ENCODE data around the gene RPL39L. TPM values are rescaled to one million over a fixed set of nuclear protein-coding genes. Genes with fewer than 3 reads are reported as not detected.
A peak's percentile ranks its signal among the peaks of the same experiment; 100 is the strongest.

RPL39L gene
- total RNA-seq: 2.9 TPM
- long read RNA-seq, partial matches to known transcripts: 0 of 2 reads
- long read RNA-seq, other reads (novel, unspliced or antisense): 0 of 2 reads

GRCh38 chr3:187139126-187139894, at the start of gene RPL39L:
TSS of gene RPL39L (minus strand) at chr3:187139496. CDS start at chr3:187121300, 18,196 bp downstream.
- peak; percentile 83 for DNase-seq
- peak; percentile 93 for TF ChIP-seq CTCF (IDR thresholded peaks at IDR 0.05; ENCODE audit: borderline replicate concordance)
- peak within 1 kb of the TSS; percentile 68 for H3K27ac ChIP-seq (replicated peaks)
- intact Hi-C loops (cut with micrococcal nuclease): no loop called here
- H3K4me1 ChIP-seq: peaks cover 13% of the 10 kb centered on the region
- H3K27me3 ChIP-seq (ENCODE audit: low read depth): no peaks in the 10 kb centered on the region
- H3K36me3 ChIP-seq: no peaks in the 10 kb centered on the region
- peak within 1 kb of the TSS; percentile 69 for H3K4me3 ChIP-seq
- no peaks in the 10 kb centered on the region for H3K9me3 ChIP-seq (replicated peaks)

GRCh38 chr3:187188931-187189330, 49.6 kb upstream of the RPL39L start:
- intact Hi-C loops (cut with micrococcal nuclease): no loop called here
- Histone ChIP-seq H3K4me3 (no peak overlapping the region), H3K36me3 (no peaks in the 10 kb centered on the region), H3K4me1 (peaks cover 29% of the 10 kb centered on the region), H3K27ac (replicated peaks) (no peak overlapping the region), H3K27me3 (ENCODE audit: low read depth) (no peaks in the 10 kb centered on the region), H3K9me3 (replicated peaks) (no peaks in the 10 kb centered on the region)
- DNase-seq: no peak
- TF ChIP-seq CTCF (IDR thresholded peaks at IDR 0.05; ENCODE audit: borderline replicate concordance): no peak

- H3K27ac ChIP-seq (replicated peaks): peak overlapping the region; percentile 93
- intact Hi-C loops (cut with micrococcal nuclease): no loop called here
- H3K9me3 ChIP-seq (replicated peaks): no peaks in the 10 kb centered on the region
- no peaks in the 10 kb centered on the region for H3K27me3 ChIP-seq (ENCODE audit: low read depth)
- TF ChIP-seq CTCF (IDR thresholded peaks at IDR 0.05; ENCODE audit: borderline replicate concordance): no peak
- no peaks in the 10 kb centered on the region for H3K36me3 ChIP-seq
- H3K4me1 ChIP-seq: peaks cover 48% of the 10 kb centered on the region
- no peak overlapping the region for H3K4me3 ChIP-seq
- peak; percentile 45 for DNase-seq
Observed at GRCh38 chr3:187186801-187187421, 47.6 kb upstream of the RPL39L start.

- Histone ChIP-seq H3K4me1 (peaks cover 49% of the 10 kb centered on the region), H3K27me3 (ENCODE audit: low read depth) (no peaks in the 10 kb centered on the region), H3K9me3 (replicated peaks) (no peaks in the 10 kb centered on the region), H3K27ac (replicated peaks) (peak overlapping the region; percentile 93), H3K4me3 (no peak overlapping the region), H3K36me3 (no peaks in the 10 kb centered on the region)
- intact Hi-C loops (cut with micrococcal nuclease): no loop called here
- no peak for TF ChIP-seq CTCF (IDR thresholded peaks at IDR 0.05; ENCODE audit: borderline replicate concordance)
- DNase-seq: no peak
Observed at GRCh38 chr3:187186375-187186774, 47.1 kb upstream of the RPL39L start.

GRCh38 chr3:187185759-187186158, 46.5 kb upstream of the RPL39L start:
- Histone ChIP-seq H3K4me1 (peaks cover 49% of the 10 kb centered on the region), H3K9me3 (replicated peaks) (no peaks in the 10 kb centered on the region), H3K36me3 (no peaks in the 10 kb centered on the region), H3K27ac (replicated peaks) (peak overlapping the region; percentile 93), H3K27me3 (ENCODE audit: low read depth) (no peaks in the 10 kb centered on the region), H3K4me3 (no peak overlapping the region)
- TF ChIP-seq CTCF (IDR thresholded peaks at IDR 0.05; ENCODE audit: borderline replicate concordance): no peak
- intact Hi-C loops (cut with micrococcal nuclease): no loop called here
- no peak for DNase-seq

Data from left ventricle myocardium inferior (tissue), 1 donor.